ENCODE results near the gene CHD2.

Gene CHD2

GRCh38 chr15:93051236-93052089 lies 151.3 kb downstream of the CHD2 start:
- no peak for DNase-seq (ENCODE audit: extremely low read depth, low read depth)
- no peak overlapping the region for H3K4me3 ChIP-seq (replicated peaks; ENCODE audit: low read depth, low read length)
- TF ChIP-seq, protein P1, sequence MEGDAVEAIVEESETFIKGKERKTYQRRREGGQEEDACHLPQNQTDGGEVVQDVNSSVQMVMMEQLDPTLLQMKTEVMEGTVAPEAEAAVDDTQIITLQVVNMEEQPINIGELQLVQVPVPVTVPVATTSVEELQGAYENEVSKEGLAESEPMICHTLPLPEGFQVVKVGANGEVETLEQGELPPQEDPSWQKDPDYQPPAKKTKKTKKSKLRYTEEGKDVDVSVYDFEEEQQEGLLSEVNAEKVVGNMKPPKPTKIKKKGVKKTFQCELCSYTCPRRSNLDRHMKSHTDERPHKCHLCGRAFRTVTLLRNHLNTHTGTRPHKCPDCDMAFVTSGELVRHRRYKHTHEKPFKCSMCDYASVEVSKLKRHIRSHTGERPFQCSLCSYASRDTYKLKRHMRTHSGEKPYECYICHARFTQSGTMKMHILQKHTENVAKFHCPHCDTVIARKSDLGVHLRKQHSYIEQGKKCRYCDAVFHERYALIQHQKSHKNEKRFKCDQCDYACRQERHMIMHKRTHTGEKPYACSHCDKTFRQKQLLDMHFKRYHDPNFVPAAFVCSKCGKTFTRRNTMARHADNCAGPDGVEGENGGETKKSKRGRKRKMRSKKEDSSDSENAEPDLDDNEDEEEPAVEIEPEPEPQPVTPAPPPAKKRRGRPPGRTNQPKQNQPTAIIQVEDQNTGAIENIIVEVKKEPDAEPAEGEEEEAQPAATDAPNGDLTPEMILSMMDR (IDR thresholded peaks at IDR 0.05; ENCODE audit: low read depth, low read length, missing control alignments): no peak

DNA sequence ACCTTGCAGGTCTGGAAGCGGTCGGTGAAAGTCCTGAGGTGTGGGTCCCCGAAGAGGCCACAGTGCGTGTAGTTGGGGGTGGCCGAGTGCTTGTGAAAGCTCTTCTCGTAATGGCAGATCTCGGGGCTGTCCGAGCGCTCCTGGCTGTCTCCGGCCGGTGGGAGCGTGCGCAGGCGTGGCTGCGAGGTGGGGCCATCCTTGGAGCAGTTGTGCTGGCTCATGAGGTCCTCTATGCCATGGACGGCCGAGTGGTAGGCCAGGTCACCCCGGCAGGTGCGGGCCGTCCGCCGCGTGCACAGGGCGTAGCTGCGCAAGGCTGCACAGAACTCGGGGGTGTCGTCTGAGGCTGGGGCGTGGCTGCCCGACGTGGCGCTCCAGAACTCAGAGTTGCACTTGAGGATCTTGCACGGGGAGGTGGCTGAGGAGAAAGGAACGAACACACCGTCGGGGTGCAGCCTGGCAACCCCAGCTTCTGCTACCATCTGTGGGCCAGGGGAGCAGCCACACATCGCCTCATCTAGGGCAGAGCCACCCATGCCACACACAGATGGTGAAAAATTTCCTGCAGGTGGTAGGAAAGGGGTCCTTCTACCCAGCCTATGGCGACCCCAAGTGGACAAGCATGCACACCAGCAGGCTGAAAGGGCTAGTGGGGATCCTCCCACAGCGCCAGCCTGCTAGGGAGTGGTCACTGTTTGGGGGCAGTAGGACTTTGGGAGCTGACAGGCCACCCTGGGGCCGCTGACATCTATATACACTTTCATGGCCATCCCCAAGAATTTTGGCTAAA lies 152.2 kb downstream of the CHD2 start:
- TF ChIP-seq, protein P1 (IDR thresholded peaks at IDR 0.05; ENCODE audit: low read depth, low read length, missing control alignments): no peak
- no peak for DNase-seq (ENCODE audit: extremely low read depth, low read depth)
- H3K4me3 ChIP-seq (replicated peaks; ENCODE audit: low read depth, low read length): no peak overlapping the region

DNA sequence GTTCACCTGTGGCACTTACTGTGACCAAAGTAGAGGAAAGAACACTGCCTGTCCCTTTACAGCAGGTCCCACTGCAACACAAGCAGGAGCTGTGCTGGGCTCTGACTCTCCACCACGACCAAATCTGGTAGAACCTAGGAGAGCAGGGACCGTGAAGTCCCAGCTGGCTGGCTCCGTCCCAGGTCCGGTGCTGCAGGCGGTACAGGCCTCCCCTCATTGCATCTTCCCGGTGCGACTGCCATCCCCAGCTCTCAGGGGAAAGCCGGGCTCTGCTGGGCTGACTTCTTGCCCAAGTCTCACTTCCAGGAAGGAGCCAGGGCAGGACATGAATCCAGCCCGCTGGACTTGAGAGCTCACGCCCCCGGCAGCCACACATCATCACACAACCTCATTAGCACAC lies 155.1 kb downstream of the CHD2 start:
- no peak for DNase-seq (ENCODE audit: extremely low read depth, low read depth)
- no peak overlapping the region for H3K4me3 ChIP-seq (replicated peaks; ENCODE audit: low read depth, low read length)
- TF ChIP-seq, protein P1 (IDR thresholded peaks at IDR 0.05; ENCODE audit: low read depth, low read length, missing control alignments): no peak

DNA sequence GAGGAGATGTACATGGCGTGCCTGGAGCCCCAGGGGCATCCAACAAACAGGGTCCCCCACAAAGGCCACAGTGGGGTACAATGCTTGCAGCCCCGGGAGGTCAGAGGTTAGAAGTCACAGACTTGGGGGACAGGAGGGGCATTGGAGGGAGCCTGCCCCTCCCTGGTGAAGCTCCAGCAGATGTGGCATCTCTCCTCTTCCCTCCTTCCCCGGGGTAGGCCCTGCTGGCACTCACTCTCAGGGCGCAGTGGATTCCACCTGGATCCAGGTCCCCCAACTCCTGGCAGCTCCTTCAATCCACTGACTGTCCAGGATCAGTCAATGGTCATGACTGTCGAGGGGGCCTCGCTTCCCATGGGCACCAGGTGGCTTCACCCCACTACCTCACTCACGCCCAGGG lies 156.7 kb downstream of the CHD2 start:
- no peak for DNase-seq (ENCODE audit: extremely low read depth, low read depth)
- H3K4me3 ChIP-seq (replicated peaks; ENCODE audit: low read depth, low read length): no peak overlapping the region
- TF ChIP-seq, protein P1 (IDR thresholded peaks at IDR 0.05; ENCODE audit: low read depth, low read length, missing control alignments): no peak

DNA sequence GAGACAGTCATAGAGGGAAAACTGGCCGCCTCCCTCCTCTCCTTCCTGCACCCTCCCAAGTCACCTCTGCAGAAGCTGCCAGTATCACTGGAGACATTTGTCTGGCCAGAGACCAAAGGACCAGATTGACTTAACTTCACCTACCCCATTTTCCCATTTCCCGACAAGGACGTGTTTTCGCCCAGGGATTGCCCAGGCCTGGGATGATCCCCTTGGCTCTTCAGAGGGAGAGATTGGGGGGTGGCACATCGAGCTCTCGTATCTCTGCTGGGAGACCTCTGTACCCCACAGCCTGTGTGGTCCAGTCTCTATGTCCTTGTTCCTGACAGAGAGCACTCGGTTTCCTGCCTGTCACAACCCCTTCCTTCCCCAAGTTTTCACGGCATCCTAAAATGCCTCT lies 157.5 kb downstream of the CHD2 start:
- TF ChIP-seq, protein P1 (IDR thresholded peaks at IDR 0.05; ENCODE audit: low read depth, low read length, missing control alignments): no peak
- H3K4me3 ChIP-seq (replicated peaks; ENCODE audit: low read depth, low read length): no peak overlapping the region
- no peak for DNase-seq (ENCODE audit: extremely low read depth, low read depth)

GRCh38 chr15:93058128-93058527 lies 158.0 kb downstream of the CHD2 start:
- TF ChIP-seq, protein P1 (IDR thresholded peaks at IDR 0.05; ENCODE audit: low read depth, low read length, missing control alignments): no peak
- H3K4me3 ChIP-seq (replicated peaks; ENCODE audit: low read depth, low read length): no peak overlapping the region
- no peak for DNase-seq (ENCODE audit: extremely low read depth, low read depth)

All from HFF-Myc (cell line).